SK-N-SH treated with all-trans-retinoic acid at 6 μM for 48 hours (cell line): ENCODE results near the gene IRAK4.

ENCODE experiments used
- GLIS3 ChIP-seq: fragments of 250-450 bp; sonication (Bioruptor Pico); IDR thresholded peaks from 2 replicates; pipeline ENCODE4 v1.5.0; 2020; ENCODE audit warnings: mild to moderate bottlenecking, moderate library complexity
- TCF4 ChIP-seq: fragments of 250-450 bp; sonication (Bioruptor Pico); IDR thresholded peaks from 2 replicates; pipeline ENCODE4 v1.8.0; 2021; ENCODE audit warnings: mild to moderate bottlenecking, moderate library complexity, borderline replicate concordance
- ZFP3 ChIP-seq: fragments of 250-450 bp; sonication (Bioruptor Pico); IDR thresholded peaks from 2 replicates; pipeline ENCODE4 v1.5.0; 2020; ENCODE audit warnings: mild to moderate bottlenecking, moderate library complexity
- TF ChIP-seq, protein P1 (sequence below): fragments of 250-450 bp; sonication (Bioruptor Pico); IDR thresholded peaks from 2 replicates; pipeline ENCODE4 v1.8.0; 2020; ENCODE audit warnings: mild to moderate bottlenecking, moderate library complexity, borderline replicate concordance

GRCh38 chr12:43832463-43833168 lies 73.9 kb downstream of the IRAK4 start:
- TF ChIP-seq TCF4, result no peak
- TF ChIP-seq, protein P1, sequence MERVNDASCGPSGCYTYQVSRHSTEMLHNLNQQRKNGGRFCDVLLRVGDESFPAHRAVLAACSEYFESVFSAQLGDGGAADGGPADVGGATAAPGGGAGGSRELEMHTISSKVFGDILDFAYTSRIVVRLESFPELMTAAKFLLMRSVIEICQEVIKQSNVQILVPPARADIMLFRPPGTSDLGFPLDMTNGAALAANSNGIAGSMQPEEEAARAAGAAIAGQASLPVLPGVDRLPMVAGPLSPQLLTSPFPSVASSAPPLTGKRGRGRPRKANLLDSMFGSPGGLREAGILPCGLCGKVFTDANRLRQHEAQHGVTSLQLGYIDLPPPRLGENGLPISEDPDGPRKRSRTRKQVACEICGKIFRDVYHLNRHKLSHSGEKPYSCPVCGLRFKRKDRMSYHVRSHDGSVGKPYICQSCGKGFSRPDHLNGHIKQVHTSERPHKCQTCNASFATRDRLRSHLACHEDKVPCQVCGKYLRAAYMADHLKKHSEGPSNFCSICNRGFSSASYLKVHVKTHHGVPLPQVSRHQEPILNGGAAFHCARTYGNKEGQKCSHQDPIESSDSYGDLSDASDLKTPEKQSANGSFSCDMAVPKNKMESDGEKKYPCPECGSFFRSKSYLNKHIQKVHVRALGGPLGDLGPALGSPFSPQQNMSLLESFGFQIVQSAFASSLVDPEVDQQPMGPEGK (CRISPR knock-in tag), result no peak
- no peak for TF ChIP-seq GLIS3 (CRISPR knock-in tag)
- TF ChIP-seq ZFP3 (CRISPR knock-in tag), result no peak
